Measurements from ENCODE around the gene PCSK4. TPM values are rescaled to one million over a fixed set of nuclear protein-coding genes. Genes with fewer than 3 reads are reported as not detected.
A peak's percentile ranks its signal among the peaks of the same experiment; 100 is the strongest.

PCSK4 gene
- total and polyA plus RNA-seq, 2 of the 13 experiments (the other 11 are each of a cell fraction or from before 2014, with no cell fraction given) = 2.0 to 2.7 TPM

- TF ChIP-seq ZNF597 (CRISPR knock-in tag; IDR thresholded peaks at IDR 0.05) = no peak
- no peak for TF ChIP-seq RBFOX2 (IDR thresholded peaks at IDR 0.05; ENCODE audit: low read depth, low read length)
- no peak for TF ChIP-seq TEAD3 (CRISPR knock-in tag; optimal IDR thresholded peaks at IDR 0.05; ENCODE audit: borderline replicate concordance)
- no peak for TF ChIP-seq ZMYM3 (CRISPR knock-in tag; IDR thresholded peaks at IDR 0.05)
- TF ChIP-seq MAF1 (CRISPR knock-in tag; IDR thresholded peaks at IDR 0.05; ENCODE audit: borderline replicate concordance) = no peak
- no peak for TF ChIP-seq GLI4 (CRISPR knock-in tag; IDR thresholded peaks at IDR 0.05; ENCODE audit: borderline replicate concordance)
- no peak for TF ChIP-seq MBNL3 (CRISPR knock-in tag; conservative IDR thresholded peaks at IDR 0.05)
- peak; percentile 16 for TF ChIP-seq TAF15 (IDR thresholded peaks at IDR 0.05; ENCODE audit: low read depth, low read length, poor library complexity, severe bottlenecking)
- TF ChIP-seq HNRNPL (IDR thresholded peaks at IDR 0.05; ENCODE audit: low read depth, low read length) = 0 out of 2 replicates have a peak, but pooled peaks have one; percentile 8
- 0 out of 2 replicates have a peak, but pooled peaks have one; percentile 25 for TF ChIP-seq ZNF891 (CRISPR knock-in tag; IDR thresholded peaks at IDR 0.05)
- no peak for TF ChIP-seq ATAD3A (CRISPR knock-in tag; IDR thresholded peaks at IDR 0.05)
- TF ChIP-seq KDM2A (CRISPR knock-in tag; IDR thresholded peaks at IDR 0.05; ENCODE audit: borderline replicate concordance, low read depth) = peak; percentile 85
- no peak for TF ChIP-seq ZBTB7B (CRISPR knock-in tag; IDR thresholded peaks at IDR 0.05)
- no peak for TF ChIP-seq ZNF660 (CRISPR knock-in tag; IDR thresholded peaks at IDR 0.05; ENCODE audit: borderline replicate concordance, low read depth)
- TF ChIP-seq TBP (CRISPR knock-in tag; IDR thresholded peaks at IDR 0.05) = no peak
- TF ChIP-seq SMARCC2 (IDR thresholded peaks at IDR 0.05) = no peak
- TF ChIP-seq ZNF710 (CRISPR knock-in tag; IDR thresholded peaks at IDR 0.05; ENCODE audit: borderline replicate concordance) = no peak
- 0 out of 2 replicates have a peak, but pooled peaks have one; percentile 49 for TF ChIP-seq ZNF350 (CRISPR knock-in tag; IDR thresholded peaks at IDR 0.05; ENCODE audit: borderline replicate concordance, low read depth)
- TF ChIP-seq ZNF577 (CRISPR knock-in tag; IDR thresholded peaks at IDR 0.05; ENCODE audit: borderline replicate concordance, low read depth) = no peak
- 0 out of 2 replicates have a peak, but pooled peaks have one; percentile 1 for TF ChIP-seq FOSL2 (CRISPR knock-in tag; IDR thresholded peaks at IDR 0.05)
- TF ChIP-seq KDM3A (CRISPR knock-in tag; IDR thresholded peaks at IDR 0.05; ENCODE audit: low read depth) = peak; percentile 40; the same call in 1 of the 2 replicates
- no peak for TF ChIP-seq TMF1 (CRISPR knock-in tag; IDR thresholded peaks at IDR 0.05; ENCODE audit: low read depth)
- peak; percentile 19; the same call in 1 of the 2 replicates for TF ChIP-seq MTA1 (CRISPR knock-in tag; IDR thresholded peaks at IDR 0.05; ENCODE audit: borderline replicate concordance)
- no peak for TF ChIP-seq HDAC2 (CRISPR knock-in tag; IDR thresholded peaks at IDR 0.05)
- no peak for TF ChIP-seq ZSCAN30 (CRISPR knock-in tag; IDR thresholded peaks at IDR 0.05)
- no peak for TF ChIP-seq RAD21 (CRISPR knock-in tag; IDR thresholded peaks at IDR 0.05)
- no peak for TF ChIP-seq GATAD1 (CRISPR knock-in tag; IDR thresholded peaks at IDR 0.05)
- TF ChIP-seq ZNF83 (CRISPR knock-in tag; IDR thresholded peaks at IDR 0.05; ENCODE audit: borderline replicate concordance) = no peak
- no peak for TF ChIP-seq ZFP82 (CRISPR knock-in tag; IDR thresholded peaks at IDR 0.05; ENCODE audit: borderline replicate concordance)
Observed at GRCh38 chr19:1471010-1471514, 19.1 kb downstream of the PCSK4 start (continued).

Data from HepG2 (cell line).